NK-92 (cell line): ENCODE measurements around the gene TTLL3.

Experiments used
- DNase-seq: peaks from one replicate; lab custom pipeline; 2025; ENCODE audit not compliant: unreplicated experiment; lab: John Stamatoyannopoulos, UW

TTLL3 gene

DNA sequence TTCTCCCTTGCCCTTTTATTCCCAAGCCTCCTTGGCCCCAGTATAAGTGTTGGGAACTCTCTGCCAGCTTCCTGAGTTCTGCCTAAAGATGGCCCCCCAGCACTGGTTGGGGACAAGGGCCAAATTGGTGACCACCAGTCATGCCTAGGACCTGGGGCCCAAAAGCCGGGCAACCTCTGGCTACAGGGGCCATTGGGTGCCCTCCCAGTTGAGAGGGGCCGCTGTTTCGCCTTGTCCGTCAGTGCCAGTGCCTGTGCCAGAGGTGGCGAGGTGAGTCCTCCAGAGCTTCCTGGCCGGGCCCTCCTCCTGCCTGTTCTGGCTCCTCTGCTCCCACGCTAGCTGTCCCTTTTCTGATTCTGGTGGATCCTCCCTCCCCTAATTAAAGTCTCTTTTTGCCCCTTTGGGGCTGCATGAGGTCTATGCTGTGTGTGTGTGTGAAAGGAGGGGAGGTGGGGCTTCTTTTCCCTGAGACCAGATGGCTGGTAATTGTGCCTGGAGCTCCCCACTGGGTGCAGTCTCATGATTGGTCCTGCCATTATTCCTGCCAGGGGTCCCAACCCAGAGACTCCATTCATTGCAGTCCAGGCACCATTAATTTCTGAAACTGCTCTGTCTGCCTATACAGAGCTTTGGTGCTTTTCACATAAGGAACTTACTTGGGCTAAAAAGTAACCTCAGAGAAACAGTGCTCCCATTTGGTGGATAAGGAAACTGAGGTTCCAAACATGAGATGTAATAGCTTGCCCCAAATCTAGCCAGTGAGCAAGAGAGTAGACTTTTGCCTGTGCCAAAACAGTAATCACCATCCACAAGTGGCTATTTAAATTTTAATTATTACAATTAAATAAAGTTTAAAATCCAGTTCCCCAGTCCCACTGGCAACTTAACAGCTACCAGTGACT lies 3.1 kb upstream of the TTLL3 start:
- DNase-seq: no peak

DNA sequence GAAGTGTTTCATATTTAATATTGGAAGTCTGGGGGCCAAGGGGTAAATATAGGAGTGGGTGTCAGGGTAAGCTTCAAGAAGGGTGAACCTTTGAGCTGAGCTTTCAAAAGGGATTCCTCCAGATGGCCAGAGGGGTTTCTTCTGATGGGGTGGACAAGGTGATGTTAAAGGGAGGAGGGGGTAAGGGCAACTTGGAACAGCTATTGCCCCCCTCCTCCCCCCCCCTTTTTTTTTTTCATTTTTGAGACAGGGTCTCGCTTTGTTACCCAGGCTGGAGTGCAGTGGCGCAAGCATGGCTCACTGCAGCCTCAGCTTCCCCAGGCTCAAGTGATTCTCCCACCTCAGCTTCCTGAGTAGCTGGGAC lies 2.1 kb upstream of the TTLL3 start:
- DNase-seq: no peak

DNA sequence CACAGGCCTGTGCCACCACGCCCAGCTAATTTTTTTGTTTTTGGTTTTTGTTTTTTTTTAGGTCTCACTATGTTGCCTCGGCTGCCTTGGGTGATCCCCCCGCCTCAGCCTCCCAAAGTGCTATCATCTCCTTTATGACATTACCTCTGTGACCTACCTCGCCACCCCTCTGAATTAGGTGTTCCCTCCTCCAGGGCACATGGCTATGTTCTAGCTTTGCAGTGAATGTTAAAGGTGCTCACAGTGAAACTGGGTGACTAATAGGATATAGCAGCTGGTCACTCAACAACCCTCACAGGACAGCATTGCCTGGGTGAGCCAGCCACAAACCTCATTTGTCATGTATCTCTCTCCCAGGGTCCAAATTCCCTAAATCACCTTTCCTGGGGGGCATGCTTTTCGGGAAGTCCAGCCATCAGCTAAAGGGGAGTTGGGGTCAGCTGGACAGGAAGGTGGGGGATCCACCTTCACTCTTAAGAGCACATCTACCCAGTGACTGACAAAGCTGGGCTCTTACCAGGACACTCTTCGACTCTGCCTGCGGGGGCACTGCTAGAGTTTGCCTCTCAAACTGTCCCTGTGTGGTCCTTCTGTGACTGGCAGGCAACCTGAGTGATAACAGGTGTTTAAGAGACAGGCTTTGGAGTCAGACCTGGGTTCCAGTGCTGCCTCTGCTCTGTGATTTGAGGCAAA lies 1.6 kb upstream of the TTLL3 start:
- no peak for DNase-seq

DNA sequence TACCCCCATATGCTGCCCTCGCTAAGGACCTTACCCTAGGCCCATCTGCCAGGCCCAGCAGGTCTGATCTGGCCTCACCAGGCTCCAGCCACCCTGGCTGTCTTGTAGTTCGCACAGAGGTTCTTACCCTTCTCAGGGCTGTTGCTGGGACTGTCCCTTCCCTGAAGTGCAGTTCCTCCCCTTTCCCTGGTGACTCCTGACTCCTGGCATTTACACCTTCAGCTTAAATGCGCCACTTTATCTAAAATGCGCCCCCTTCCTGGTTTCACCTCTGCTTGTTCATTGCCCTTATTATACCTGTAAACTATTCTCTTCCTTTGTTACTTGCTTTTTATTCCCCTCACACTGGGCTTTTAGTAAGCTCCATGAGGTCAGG lies 835 bp upstream of the TTLL3 start:
- DNase-seq: no peak

DNA sequence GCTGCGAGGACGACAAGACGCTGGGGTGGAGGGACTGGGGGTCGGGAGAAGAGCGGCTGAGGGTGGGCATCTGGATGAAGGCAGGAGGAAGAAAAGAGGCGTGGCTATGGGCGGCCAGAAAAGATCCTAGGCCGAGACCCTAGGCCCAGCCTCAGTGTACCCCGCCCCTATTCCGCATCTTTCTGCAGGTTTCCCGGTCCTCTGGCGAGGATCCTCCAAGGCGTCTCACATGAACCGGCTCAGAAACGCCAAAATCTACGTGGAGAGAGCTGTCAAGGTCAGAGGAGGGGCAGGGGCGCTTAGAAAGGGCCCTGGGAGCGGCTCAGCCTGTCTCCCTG lies 340 bp downstream of the TTLL3 start:
- no peak for DNase-seq

DNA sequence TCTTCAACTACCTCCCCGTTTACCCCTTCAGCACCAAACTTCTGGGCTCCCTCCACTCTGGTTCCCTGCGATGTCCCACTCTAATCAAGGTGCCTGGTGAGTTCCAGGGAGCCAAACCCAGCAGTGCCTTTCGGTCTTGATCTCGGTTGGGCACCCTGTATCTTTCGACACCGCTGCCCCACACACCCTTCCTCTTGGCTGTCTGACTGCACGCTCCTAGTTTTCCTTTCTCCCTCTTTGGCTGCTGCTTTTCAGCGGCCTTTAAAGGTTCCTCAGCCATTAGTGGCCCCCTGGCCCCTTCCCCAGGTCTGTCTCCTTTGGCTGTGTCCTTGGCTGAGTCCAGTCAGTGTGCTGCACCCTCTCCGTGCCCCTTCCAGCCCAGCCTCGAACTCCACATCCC lies 784 bp downstream of the TTLL3 start:
- DNase-seq: no peak

DNA sequence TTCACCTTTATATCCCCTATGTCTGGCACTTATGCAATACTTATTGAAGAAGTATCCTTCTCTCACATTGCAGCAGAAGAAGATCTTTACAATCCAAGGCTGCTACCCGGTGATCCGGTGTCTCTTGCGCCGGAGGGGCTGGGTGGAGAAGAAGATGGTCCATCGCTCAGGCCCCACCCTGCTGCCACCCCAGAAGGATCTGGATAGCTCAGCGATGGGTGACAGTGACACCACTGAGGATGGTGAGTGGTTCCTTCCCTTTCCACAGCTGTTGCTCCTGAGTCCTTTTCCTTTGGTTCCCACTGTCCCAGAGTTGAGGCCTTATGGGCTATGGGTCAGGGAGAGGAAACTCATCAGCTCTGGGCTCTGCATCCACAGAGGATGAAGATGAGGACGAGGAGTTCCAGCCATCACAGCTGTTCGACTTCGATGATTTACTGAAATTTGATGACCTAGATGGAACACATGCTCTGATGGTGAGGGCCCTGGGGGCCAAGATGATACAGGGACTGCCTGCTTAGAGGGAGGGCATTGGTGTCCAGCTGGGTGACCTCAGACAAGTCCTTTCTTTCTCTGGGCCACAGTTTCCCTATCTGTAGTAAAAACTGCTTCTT lies 2.9 kb downstream of the TTLL3 start:
- no peak for DNase-seq

DNA sequence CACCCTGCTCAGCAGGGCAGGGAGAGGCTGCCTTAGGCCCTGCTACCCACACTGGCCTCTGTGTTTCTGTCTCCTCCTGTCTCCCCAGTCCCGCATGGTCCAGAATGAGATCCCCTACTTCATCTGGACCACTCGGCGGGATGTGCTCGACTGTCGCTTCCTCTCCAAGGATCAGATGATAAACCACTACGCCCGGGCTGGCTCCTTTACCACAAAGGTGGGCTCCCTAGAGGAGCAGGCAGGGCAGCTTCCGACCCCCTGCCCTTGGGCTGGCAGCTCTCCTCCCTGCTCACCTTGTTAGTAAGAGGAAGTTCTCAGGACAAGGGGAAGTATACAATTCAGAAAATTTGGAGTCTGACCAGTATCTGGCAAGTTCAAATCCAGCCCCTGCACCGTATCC lies 5.9 kb downstream of the TTLL3 start:
- DNase-seq: no peak

DNA sequence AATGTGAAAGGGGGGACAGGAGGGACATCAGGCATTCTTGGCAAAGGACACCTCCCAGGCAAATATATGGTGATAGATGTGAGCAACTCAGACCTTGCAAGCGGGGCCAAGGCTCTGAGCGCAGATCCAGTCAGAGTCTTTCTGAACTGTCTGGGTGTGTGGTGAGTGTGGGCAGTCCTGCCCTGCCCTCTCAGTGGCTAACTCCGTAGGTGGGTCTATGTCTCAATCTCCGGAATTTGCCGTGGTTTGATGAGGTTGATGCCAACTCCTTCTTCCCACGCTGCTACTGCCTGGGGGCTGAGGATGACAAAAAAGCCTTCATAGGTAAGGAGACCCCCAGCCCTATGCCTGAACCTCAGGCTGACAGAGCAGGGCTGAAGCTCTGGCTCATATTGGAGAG lies 7.4 kb downstream of the TTLL3 start:
- no peak for DNase-seq

DNA sequence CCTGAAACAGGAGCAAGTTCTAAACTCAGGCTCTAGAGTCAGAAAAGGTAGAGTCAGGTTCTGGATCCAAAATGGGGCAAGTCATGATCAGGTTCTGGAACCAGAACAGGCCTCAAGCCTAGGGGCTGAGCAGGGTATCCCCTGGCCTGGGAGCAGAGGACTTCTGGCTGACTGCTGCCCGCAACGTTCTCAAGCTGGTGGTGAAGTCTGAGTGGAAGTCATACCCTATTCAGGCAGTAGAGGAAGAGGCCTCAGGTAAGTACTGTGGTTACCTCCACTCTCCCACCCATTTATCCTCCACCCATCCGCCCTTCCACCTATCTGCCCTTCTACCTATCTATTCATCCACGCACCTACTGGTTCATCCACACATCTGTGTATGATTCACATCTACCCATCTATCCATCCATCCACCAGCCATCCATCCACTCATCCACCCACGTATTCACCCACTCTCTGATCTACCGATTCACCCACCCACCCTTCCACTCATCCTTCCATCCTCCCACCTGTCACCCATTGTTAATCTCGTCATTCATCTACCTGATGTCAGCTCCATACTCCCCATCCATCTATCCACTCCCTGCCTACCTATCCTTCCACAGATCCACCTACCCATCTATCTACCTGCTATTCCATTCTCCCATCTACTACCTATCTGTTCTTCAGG lies 8.7 kb downstream of the TTLL3 start:
- DNase-seq: no peak

DNA sequence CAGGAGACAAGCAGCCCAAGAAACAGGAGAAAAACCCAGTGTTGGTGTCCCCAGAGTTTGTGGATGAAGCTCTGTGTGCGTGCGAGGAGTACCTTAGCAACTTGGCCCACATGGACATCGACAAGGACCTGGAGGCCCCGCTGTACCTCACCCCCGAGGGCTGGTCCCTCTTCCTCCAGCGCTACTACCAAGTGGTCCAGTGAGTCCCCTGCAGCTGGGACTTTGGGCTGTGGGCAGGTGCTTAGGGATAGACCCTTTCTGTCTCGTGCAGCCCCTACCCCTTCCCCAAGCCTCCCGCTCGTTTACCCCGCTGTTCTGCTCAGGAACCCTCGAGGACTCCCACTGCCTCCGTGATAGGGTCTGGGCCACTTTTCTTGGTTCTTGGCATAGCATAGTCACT lies 10.5 kb downstream of the TTLL3 start:
- DNase-seq: no peak

DNA sequence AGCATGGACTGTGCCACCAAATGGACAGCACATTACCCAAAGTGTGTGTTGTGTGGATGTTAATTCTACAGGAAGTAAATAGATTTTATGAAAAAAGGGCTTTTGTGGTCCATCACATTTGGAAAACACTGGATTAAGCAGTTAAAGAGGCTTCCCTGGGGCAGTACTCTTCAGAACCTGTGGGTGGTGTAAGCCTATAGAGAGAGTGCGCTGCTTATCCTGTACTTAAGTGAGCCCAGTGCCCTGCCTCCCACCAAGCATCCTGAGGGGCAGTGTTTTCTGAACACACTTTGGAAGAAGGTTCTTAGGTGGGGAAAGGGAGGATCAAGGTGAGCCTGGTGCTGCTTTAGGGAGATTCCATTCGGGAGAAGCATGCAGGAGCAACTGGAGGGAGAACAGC lies 10.9 kb downstream of the TTLL3 start:
- no peak for DNase-seq

DNA sequence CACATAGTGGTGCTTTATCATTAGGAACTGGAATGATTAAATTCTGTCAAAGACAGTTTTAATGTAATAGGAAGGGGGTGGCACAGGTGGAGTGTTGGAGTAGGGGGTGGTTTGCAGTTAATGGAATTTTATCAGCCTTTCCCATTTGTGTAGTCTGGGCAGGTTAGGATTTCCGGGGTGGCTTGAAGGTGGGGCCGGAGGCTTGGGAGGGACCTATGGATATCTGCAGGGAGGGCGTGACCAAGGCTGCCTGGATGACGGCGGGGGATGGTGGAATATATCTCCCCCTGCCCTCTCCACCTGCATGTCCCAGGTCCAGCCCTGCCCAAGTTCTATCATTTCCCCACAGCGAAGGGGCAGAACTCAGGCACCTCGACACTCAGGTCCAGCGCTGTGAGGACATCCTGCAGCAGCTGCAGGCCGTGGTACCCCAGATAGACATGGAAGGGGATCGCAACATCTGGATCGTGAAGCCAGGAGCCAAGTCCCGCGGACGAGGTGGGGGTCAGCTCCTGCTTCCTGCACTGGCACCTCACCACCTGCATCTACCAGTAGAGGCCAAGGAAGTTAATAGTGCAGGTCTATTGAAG lies 15.5 kb downstream of the TTLL3 start:
- no peak for DNase-seq

DNA sequence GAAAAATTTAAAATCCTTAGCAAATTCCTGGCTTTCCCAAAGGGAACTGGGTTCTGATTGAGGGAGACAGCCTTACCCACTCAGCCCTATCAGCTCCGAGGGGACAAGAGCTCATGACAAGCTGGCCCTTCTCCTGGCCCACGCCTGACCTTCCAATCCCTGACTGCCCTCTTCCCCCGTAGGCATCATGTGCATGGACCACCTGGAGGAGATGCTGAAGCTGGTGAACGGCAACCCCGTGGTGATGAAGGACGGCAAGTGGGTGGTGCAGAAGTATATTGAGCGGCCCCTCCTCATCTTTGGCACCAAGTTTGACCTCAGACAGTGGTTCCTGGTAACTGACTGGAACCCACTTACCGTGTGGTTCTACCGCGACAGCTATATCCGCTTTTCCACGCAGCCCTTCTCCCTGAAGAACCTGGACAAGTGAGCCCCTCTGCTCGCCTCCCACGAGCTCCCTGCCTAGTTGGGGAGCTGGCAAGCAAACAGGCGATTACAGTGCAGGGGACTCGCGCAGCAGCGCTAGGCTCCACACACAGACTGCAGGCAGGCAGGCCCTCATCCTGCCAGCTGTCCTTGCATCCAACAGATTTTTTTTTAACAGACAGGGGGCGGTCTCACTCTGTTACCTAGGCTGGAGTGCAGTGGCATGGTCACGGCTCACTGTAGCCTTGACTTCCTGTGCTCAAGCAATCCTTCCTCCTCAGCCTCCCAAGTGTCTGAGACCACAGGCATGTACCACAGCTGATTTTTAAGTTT lies 16.9 kb downstream of the TTLL3 start:
- no peak for DNase-seq

DNA sequence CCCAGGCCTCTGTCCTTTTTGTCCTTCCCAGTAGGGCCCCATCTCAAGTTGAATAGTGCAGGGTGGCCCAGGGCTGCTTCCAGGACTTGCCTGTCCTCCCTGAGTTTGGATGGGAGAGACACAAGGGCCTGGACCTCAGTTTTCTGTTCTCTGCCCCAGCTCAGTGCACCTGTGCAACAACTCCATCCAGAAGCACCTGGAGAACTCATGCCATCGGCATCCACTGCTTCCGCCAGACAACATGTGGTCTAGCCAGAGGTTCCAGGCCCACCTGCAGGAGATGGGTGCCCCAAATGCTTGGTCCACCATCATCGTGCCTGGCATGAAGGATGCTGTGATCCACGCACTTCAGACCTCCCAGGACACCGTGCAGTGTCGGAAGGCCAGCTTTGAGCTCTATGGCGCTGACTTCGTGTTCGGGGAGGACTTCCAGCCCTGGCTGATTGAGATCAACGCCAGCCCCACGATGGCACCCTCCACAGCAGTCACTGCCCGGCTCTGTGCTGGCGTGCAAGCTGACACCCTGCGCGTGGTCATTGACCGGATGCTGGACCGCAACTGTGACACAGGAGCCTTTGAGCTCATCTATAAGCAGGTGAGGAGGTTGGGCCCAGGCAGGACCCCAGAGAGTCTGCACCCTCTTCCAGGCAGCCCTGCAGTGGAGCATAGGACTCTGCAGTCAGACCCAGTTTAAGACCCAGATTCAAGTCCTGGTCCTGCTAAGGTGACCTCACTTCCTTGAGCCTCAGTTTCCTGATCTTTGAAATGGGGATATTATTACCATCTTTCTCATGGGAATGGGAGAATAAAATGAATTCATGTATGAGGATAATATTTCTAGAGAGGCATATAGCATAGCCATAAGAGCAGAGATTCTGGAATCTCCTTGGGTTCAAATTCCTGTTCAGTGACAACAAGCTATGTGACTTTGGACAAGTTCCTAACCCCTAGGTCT lies 19.0 kb downstream of the TTLL3 start:
- no peak for DNase-seq

DNA sequence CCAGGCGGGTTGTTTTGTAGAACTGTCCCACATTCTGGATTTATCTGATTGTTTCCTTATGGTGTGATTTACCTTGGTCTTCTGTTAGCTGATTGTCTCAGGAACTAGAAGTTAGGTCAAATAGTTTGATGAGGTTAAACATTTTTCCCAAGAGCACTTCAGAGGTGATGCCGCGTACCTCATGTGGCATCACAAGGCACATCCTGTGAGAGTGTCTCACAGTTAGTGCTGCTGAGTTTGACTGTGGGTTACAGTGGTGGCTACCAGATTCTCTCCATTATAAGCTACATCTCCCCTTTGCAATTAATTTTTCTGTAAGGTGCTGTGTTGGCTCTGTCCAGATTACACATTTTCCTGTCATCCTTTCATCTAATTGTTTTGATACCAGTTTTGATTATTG lies 21.2 kb downstream of the TTLL3 start:
- DNase-seq: no peak

DNA sequence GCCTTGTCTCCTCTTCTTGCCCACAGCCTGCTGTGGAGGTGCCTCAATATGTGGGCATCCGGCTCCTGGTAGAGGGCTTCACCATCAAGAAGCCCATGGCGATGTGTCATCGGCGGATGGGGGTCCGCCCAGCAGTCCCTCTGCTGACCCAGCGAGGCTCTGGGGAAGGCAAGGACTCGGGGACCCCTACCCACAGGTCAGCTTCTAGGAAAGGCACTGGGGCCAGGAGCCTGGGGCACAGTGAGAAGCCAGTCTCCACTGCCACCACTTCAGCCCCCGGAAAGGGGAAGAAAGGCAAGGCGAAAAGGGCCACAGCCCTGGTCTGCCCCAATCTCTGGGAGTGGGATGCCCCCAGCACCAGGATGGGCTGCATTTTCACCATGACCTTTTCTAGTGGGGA lies 23.0 kb downstream of the TTLL3 start:
- DNase-seq: no peak

DNA sequence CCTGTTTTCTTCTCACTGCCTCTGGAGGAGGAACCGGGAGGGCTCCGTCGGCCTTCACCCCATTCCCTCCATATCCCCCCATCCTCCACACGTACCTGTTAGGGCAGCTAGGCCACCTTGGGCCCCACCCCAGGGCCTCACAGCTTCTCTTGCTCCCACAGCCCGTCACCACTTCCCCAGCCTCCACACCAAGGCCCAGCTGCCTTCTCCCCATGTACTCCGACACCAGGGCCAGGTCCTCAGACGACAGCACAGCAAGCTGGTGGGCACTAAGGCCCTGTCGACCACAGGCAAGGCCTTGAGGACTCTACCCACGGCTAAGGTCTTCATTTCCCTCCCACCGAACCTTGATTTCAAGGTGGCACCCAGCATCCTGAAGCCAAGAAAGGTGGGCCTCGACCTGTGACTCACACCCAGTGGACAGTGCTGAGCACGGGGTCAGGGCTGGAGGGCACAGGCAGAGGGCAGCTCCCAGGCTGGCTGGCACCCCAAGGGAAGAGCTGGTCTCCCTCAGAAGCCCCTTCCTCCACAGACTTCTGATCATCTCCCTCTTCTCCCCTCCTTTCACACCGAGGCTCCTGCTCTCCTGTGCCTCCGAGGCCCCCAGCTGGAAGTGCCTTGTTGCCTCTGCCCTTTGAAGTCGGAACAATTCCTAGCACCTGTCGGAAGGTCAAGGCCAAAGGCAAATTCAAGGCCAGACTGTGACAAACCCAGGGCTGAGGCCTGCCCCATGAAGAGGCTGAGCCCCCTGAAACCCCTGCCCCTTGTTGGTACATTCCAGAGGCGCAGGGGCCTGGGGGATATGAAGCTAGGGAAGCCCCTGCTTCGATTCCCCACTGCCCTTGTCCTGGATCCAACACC lies 24.7 kb downstream of the TTLL3 start:
- DNase-seq: no peak
